HepG2 (cell line): ENCODE results near the gene GATC. TPM values are rescaled to one million over a fixed set of nuclear protein-coding genes. Genes with fewer than 3 reads are reported as not detected.
A peak's percentile ranks its signal among the peaks of the same experiment; 100 is the strongest.
"Not testable (repeated sequence)": the region's sequence is repeated elsewhere in the genome, so short reads cannot be mapped to it uniquely, and the experiment has no call there.

ENCODE experiments used
- ATAC-seq: fragments of 200-7000 bp; cut with Tn5 transposase; 3 replicates; pipeline ENCODE4 v1.9.1; 2020; ENCODE audit warnings: mild to moderate bottlenecking, moderate library complexity
- BruUV-seq: library from RNA; stranded (reverse); fragments of 400-500 nt; replicated peaks from 2 replicates; lab custom pipeline; 2021; lab: Mats Ljungman, UMichigan
- CTCF ChIA-PET: fragments of 300-600 bp; formaldehyde crosslinking; extraction: SDS; loops from one replicate; lab custom pipeline; 2021; ENCODE audit warnings: low total read pairs, inconsistent platforms, low intra/inter-chr PET ratio; lab: Yijun Ruan, JAX
- POLR2A ChIA-PET: fragments of 350-600 bp; sonication (Branson Sonifier 250); formaldehyde crosslinking; loops from one replicate; lab custom pipeline; 2020; ENCODE audit warnings: antibody characterized with exemption, inconsistent platforms; lab: Yijun Ruan, JAX
- DNase-seq: peaks from one replicate; pipeline ENCODE4 v3.0.0-alpha.2; 2015; ENCODE audit warnings: low spot score
- FAIRE-seq: peaks from 3 replicates; lab custom pipeline; 2011; peaks lifted over from hg19 to GRCh38; lab: Jason Lieb, UNC
- H2AFZ ChIP-seq: one replicate; pipeline ENCODE4 v1.6.1; 2011; ENCODE audit warnings: low read length, inconsistent platforms
- H3K27ac ChIP-seq: fragments of 300-600 bp; 3 replicates; pipeline ENCODE4 v1.8.0; 2011; ENCODE audit warnings: mixed run types, mild to moderate bottlenecking, mixed read lengths, low read length, inconsistent platforms; ENCODE audit not compliant: insufficient read depth; ENCODE audit errors: extremely low read length
- H3K27me3 ChIP-seq, 2 experiments: fragments of 200-600 bp in 1 of 2; 2 replicates in 1 of 2; 3 replicates in 1 of 2; pipeline versions ENCODE4 v1.6.0 to v1.8.0; 2011; ENCODE audit warnings: low read length in 2 of 2, mild to moderate bottlenecking in 2 of 2, moderate library complexity in 2 of 2, inconsistent platforms in 1 of 2; ENCODE audit not compliant: insufficient read depth in 2 of 2, control insufficient read depth in 1 of 2
- H3K36me3 ChIP-seq, 2 experiments: fragments of 200-600 bp in 1 of 2; replicated peaks in 1 of 2; 2 replicates in 1 of 2; 3 replicates in 1 of 2; pipeline versions ENCODE4 v1.5.1 to v1.8.0; 2011; ENCODE audit warnings: low read length in 2 of 2, inconsistent platforms in 1 of 2; ENCODE audit not compliant: insufficient read depth in 2 of 2, control insufficient read depth in 1 of 2
- H3K4me1 ChIP-seq: 2 replicates; pipeline ENCODE4 v1.5.1; 2012; ENCODE audit warnings: low read length, inconsistent platforms; ENCODE audit not compliant: insufficient read depth
- H3K4me2 ChIP-seq: 2 replicates; pipeline ENCODE4 v1.6.0; 2011; ENCODE audit warnings: low read depth, low read length, inconsistent platforms
- H3K4me3 ChIP-seq, 3 experiments: fragments of 200-600 bp in 1 of 3; sonication (generic), shearing (Covaris generic) in 1 of 3; replicated peaks in 1 of 3; 2 replicates each; pipeline ENCODE4 v1.5.1; 2011 to 2016; ENCODE audit warnings: low read length in 3 of 3, inconsistent platforms in 2 of 3, low read depth in 2 of 3, mild to moderate bottlenecking in 2 of 3, control low read depth in 1 of 3, mixed read lengths in 1 of 3; ENCODE audit not compliant: insufficient read depth in 1 of 3
- H3K79me2 ChIP-seq: one replicate; pipeline ENCODE4 v1.6.1; 2011; ENCODE audit warnings: low read length, inconsistent platforms; ENCODE audit not compliant: insufficient read depth
- H3K9ac ChIP-seq: 2 replicates; pipeline ENCODE4 v1.6.0; 2011; ENCODE audit warnings: mild to moderate bottlenecking, low read depth, low read length, inconsistent platforms; ENCODE audit not compliant: insufficient read depth
- H3K9me3 ChIP-seq: 2 replicates; pipeline ENCODE4 v1.5.1; 2012; ENCODE audit warnings: mild to moderate bottlenecking, low read length
- H4K20me1 ChIP-seq: 2 replicates; pipeline ENCODE4 v1.6.0; 2011; ENCODE audit warnings: inconsistent platforms, mild to moderate bottlenecking, low read length, moderate library complexity; ENCODE audit not compliant: insufficient read depth
- AGO2 ChIP-seq: fragments of 200-400 bp; formaldehyde crosslinking; optimal IDR thresholded peaks from 2 replicates; pipeline ENCODE3; 2017; ENCODE audit warnings: mild to moderate bottlenecking, low read depth, low read length, moderate library complexity
- NR2F1 ChIP-seq, 2 experiments: fragments of 450-650 bp in 1 of 2; formaldehyde crosslinking in 1 of 2; IDR thresholded peaks; 2 replicates each; pipeline versions ENCODE4 v1.5.0 to v1.6.1; 2016 to 2020; ENCODE audit warnings: mild to moderate bottlenecking in 1 of 2, missing compliant biosample characterization in 1 of 2, missing genetic modification reagents in 1 of 2, moderate library complexity in 1 of 2
- SMC3 ChIP-seq: IDR thresholded peaks from 2 replicates; pipeline ENCODE4 v1.6.1; 2011; ENCODE audit warnings: low read length, improper control_type of control experiment
- ZMYM3 ChIP-seq: sonication (generic); formaldehyde crosslinking; IDR thresholded peaks from 2 replicates; pipeline ENCODE4 v1.5.1; 2020; ENCODE audit warnings: mild to moderate bottlenecking, missing genetic modification reagents
- ZNF121 ChIP-seq: sonication (generic); formaldehyde crosslinking; IDR thresholded peaks from 2 replicates; pipeline ENCODE4 v1.5.0; 2020; ENCODE audit warnings: mild to moderate bottlenecking, missing genetic modification reagents
- ZNF33A ChIP-seq: sonication (generic); formaldehyde crosslinking; IDR thresholded peaks from 2 replicates; pipeline ENCODE4 v1.5.1; 2020; ENCODE audit warnings: missing genetic modification reagents, mild to moderate bottlenecking, moderate library complexity, borderline replicate concordance
- ZNF75D ChIP-seq: sonication (generic); formaldehyde crosslinking; IDR thresholded peaks from 2 replicates; pipeline ENCODE4 v1.8.1; 2023; ENCODE audit warnings: missing genetic modification reagents, mild to moderate bottlenecking, borderline replicate concordance
- ZNF891 ChIP-seq: sonication (generic); formaldehyde crosslinking; IDR thresholded peaks from 2 replicates; pipeline ENCODE4 v1.5.0; 2020; ENCODE audit warnings: mild to moderate bottlenecking, missing genetic modification reagents
- ZSCAN12 ChIP-seq: sonication (generic); formaldehyde crosslinking; IDR thresholded peaks from 2 replicates; pipeline ENCODE4 v1.9.0; 2021; ENCODE audit warnings: mild to moderate bottlenecking, missing genetic modification reagents
- WGBS: methylation state at CpG from one replicate; pipeline ENCODE4 v1.1.6; 2017; ENCODE audit warnings: low lambda C conversion rate; 5-methylcytosine and 5-hydroxymethylcytosine counted together
- in situ Hi-C: cut with HindIII; loops from 2 replicates; pipeline ENCODE4 v1.10.0; 2017; ENCODE audit warnings: low pct_unique_long_range_greater_than_20kb; ENCODE audit not compliant: extremely low pct_ligation_motif_present
- intact Hi-C: fragments of 100-400 bp; cut with micrococcal nuclease; formaldehyde crosslinking; loops from one replicate; pipeline ENCODE4 v1.10.0; 2022; ENCODE audit not compliant: unreplicated experiment
- polyA plus RNA-seq, 8 experiments: library from polyadenylated mRNA; depleted of rRNA in 3 of 8; stranded (reverse) in 7 of 8; unstranded in 1 of 8; fragments of >200 nt; fragmentation: Illumina TruSeq in 4 of 8; extraction: Trizol in 4 of 8; gene quantifications; 2 replicates each; pipeline versions ENCODE4 v1.2.1 to v1.2.3, GENCODE V29; 2011 to 2016; ENCODE audit warnings: low read depth in 4 of 8, missing spikeins in 1 of 8, mixed read lengths in 1 of 8; ENCODE audit not compliant: insufficient read depth in 1 of 8
- total RNA-seq, 5 experiments: library from RNA; depleted of rRNA; stranded (reverse); fragments of >200 nt; fragmentation: Illumina TruSeq; extraction: Trizol; gene quantifications; 2 replicates each; pipeline ENCODE4 v1.2.3, GENCODE V29; 2016; ENCODE audit warnings: low read depth in 1 of 5
- TF ChIP-seq, protein P1 (sequence below): sonication (generic); formaldehyde crosslinking; IDR thresholded peaks from 2 replicates; pipeline ENCODE4 v1.4.0; 2020; ENCODE audit warnings: missing genetic modification reagents

Gene GATC
- total and polyA plus RNA-seq, 2 of the 13 experiments (the other 11 are each of a cell fraction or from before 2014, with no cell fraction given) = 17.7 to 29.7 TPM

DNA sequence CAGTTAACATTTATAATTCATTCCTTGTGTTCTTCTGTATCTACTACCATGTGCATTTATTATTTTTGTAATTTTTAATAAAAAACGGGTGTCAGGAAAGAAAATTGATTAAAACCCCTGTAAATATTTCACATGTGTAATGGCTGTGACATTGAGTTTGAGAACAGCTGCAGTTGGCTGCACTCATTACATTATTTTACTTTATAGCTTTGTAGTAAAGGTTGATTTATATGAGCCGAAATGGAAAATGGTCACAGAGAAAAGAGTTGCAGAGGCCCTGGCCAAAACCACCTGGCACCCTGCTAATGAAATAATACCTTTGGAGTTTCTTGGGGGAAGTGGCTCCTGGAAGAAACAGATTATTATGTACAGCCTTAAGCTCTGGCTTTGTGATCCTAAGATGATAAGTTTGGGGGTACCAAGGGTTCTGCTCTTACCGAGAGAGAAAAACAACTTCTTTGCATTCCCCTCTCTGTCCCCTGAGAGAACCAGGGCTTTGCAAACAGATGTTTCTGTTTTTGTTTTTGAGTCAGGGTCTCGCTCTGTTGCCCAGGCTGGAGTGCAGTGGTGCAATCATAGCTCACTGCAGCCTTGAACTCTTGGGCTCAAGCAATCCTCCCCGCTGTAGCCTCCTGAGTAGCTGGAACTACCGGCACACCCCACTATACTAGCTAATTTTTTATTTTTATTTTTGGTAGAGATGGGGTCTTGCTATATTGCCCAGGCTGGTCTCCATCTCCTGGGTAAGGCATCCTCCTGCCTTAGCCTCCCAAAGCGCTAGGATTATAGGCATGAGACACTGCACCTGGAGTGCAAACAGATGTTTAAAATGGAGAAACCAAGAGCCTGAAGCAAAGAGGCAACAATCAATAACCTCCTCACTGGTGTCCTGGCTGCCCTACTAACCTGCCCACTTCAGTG is 40.0 kb downstream of the GATC start:
- 89% methylated on average over 7 of the region's 7 CpGs for WGBS
- no peak for DNase-seq
- FAIRE-seq = no peak
- POLR2A ChIA-PET = interaction anchor here (0.6 to 1.1 kb wide), 2 partner anchors 10 to 32 kb away, joined by 3 read pairs; partner anchors contain the start of gene DYNLL1
- Histone ChIP-seq H3K9ac (no peak overlapping the region), H3K79me2 (no peaks in the 10 kb centered on the region), H3K27ac (no peak overlapping the region), H3K9me3 (no peaks in the 10 kb centered on the region), H3K4me3 (no peak overlapping the region), H3K27me3 (no peaks in the 10 kb centered on the region), H3K36me3 (no peaks in the 10 kb centered on the region), H3K4me1 (no peaks in the 10 kb centered on the region), H4K20me1 (no peaks in the 10 kb centered on the region), H3K4me2 (no peak overlapping the region), H2AFZ (no peak overlapping the region)
- in situ Hi-C loops (no loop called here), intact Hi-C loops (no loop called here)
- no TSS peak for BruUV-seq
- CTCF ChIA-PET = no interaction called here
- TF ChIP-seq NR2F1 (CRISPR knock-in tag; IDR thresholded peaks at IDR 0.05) = no peak
- no peak for TF ChIP-seq AGO2
- no peak for TF ChIP-seq SMC3
- no peak for TF ChIP-seq ZNF33A (CRISPR knock-in tag)
- TF ChIP-seq, protein P1, sequence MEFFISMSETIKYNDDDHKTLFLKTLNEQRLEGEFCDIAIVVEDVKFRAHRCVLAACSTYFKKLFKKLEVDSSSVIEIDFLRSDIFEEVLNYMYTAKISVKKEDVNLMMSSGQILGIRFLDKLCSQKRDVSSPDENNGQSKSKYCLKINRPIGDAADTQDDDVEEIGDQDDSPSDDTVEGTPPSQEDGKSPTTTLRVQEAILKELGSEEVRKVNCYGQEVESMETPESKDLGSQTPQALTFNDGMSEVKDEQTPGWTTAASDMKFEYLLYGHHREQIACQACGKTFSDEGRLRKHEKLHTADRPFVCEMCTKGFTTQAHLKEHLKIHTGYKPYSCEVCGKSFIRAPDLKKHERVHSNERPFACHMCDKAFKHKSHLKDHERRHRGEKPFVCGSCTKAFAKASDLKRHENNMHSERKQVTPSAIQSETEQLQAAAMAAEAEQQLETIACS (CRISPR knock-in tag) = no peak
- TF ChIP-seq ZNF891 (CRISPR knock-in tag) = no peak
- TF ChIP-seq ZSCAN12 = no peak
- 0 out of 2 replicates have a peak, but pooled peaks have one; percentile 18 for TF ChIP-seq ZMYM3
- peak; percentile 82 for TF ChIP-seq ZNF121
- TF ChIP-seq ZNF75D (CRISPR knock-in tag) = no peak
- no peak for ATAC-seq

DNA sequence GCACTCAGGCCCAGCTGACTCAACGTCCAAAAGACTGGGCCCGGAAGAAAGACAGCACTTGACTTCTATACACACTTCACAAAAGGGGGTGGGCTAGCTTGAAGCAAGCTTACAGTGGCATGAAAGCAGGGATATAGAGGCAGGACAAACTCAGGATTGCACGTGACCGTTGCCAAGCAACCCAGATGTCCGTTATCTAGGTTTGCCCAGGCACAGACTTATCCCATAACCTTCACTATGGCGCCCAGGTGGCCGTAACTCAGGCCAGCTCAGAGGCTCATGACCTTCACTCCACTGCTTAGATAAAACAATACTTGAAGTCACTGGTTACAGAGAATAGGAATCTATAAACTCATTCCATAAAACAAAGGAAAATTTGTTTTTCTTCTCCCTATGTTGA is 41.3 kb downstream of the GATC start:
- H3K4me1 ChIP-seq, CTCF ChIA-PET, H3K4me3 ChIP-seq, H3K9ac ChIP-seq, H3K79me2 ChIP-seq, POLR2A ChIA-PET, H2AFZ ChIP-seq, BruUV-seq, DNase-seq, H3K36me3 ChIP-seq, H3K27ac ChIP-seq, in situ Hi-C loops, intact Hi-C loops, H3K4me2 ChIP-seq, H3K9me3 ChIP-seq, ATAC-seq, H4K20me1 ChIP-seq, FAIRE-seq, H3K27me3 ChIP-seq: not testable (repeated sequence)
- WGBS = 85% methylated on average over 7 of the region's 7 CpGs
